DND-41 (cell line): ENCODE results near the gene SYCE3.

Source experiments
- EZH2 ChIP-seq: IDR thresholded peaks from 3 replicates; pipeline ENCODE4 v1.6.1; 2012; ENCODE audit warnings: borderline replicate concordance, low read depth, mild to moderate bottlenecking, moderate library complexity, low read length, inconsistent platforms; ENCODE audit not compliant: severe bottlenecking
- TF ChIP-seq, protein P1 (sequence below): IDR thresholded peaks from 2 replicates; pipeline ENCODE4 v1.5.1; 2012; ENCODE audit warnings: borderline replicate concordance, low read length, moderate library complexity, mild to moderate bottlenecking; ENCODE audit not compliant: poor library complexity, severe bottlenecking; ENCODE audit errors: extremely low read depth

DNA sequence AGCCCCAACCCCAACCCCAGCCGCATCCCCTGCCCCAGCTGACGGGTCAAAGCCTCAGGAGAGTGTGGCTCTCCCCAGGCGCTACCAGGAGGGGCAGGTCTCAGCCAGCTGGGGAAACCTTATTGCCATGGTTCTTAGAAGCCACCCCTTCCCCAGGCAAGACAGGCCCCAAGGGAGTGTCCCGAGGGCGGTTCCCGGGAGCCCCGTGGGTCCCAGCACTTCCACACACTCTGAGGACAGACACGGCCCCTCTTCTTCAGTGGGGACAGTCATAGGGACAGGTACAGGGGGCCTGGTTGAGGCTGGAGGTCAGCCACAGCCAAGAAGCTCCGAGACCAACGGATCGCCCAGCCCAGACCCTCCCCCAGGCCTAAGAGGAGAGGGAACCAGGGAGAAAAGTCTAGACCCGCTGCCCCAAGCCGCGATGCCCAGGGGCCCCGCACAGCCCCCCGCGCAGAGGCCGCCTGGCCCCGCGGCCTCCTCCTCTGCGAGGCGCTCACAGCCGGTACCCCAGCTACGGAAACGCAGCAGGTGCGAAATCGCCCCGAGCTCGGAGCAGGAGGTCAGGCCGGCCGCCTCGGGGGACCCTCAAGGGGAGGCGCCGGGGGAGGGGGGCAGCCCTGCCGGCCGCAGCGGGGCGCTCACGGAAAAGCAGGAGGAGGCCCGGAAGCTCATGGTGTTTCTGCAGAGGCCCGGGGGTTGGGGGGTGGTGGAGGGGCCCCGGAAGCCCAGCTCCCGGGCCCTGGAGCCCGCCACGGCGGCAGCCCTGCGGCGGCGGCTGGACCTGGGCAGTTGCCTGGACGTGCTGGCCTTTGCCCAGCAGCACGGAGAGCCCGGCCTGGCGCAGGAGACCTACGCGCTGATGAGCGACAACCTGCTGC lies 14.4 kb downstream of the SYCE3 start:
- TF ChIP-seq, protein P1, sequence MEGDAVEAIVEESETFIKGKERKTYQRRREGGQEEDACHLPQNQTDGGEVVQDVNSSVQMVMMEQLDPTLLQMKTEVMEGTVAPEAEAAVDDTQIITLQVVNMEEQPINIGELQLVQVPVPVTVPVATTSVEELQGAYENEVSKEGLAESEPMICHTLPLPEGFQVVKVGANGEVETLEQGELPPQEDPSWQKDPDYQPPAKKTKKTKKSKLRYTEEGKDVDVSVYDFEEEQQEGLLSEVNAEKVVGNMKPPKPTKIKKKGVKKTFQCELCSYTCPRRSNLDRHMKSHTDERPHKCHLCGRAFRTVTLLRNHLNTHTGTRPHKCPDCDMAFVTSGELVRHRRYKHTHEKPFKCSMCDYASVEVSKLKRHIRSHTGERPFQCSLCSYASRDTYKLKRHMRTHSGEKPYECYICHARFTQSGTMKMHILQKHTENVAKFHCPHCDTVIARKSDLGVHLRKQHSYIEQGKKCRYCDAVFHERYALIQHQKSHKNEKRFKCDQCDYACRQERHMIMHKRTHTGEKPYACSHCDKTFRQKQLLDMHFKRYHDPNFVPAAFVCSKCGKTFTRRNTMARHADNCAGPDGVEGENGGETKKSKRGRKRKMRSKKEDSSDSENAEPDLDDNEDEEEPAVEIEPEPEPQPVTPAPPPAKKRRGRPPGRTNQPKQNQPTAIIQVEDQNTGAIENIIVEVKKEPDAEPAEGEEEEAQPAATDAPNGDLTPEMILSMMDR = no peak
- no peak for TF ChIP-seq EZH2
